HG03108 (cell line): ENCODE results near the gene LRMDA.

Experiments
- ATAC-seq: cut with Tn5 transposase; IDR thresholded peaks from one replicate; pipeline ENCODE4 v1.9.1; 2021; ENCODE audit warnings: moderate library complexity; ENCODE audit not compliant: unreplicated experiment

Gene LRMDA

DNA sequence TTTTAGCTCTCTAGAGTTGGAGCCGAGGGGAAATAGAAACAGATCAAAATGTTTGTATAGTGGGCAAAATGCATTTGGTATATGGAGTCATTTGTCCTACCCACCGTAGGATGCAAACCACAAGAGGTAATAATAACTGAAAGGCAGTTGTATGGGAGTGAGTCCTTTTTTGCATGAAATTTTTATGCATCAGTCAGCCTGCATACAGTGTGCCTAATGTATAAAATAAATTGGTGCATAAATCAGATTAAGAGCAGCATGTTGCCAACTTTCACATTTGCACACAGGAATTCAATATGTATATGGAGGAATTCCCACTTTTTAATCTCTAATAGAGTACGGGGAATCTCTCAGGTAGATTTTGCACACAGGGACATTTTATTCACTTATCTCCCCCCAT, 262.8 kb downstream of the LRMDA start:
- ATAC-seq, result no peak

DNA sequence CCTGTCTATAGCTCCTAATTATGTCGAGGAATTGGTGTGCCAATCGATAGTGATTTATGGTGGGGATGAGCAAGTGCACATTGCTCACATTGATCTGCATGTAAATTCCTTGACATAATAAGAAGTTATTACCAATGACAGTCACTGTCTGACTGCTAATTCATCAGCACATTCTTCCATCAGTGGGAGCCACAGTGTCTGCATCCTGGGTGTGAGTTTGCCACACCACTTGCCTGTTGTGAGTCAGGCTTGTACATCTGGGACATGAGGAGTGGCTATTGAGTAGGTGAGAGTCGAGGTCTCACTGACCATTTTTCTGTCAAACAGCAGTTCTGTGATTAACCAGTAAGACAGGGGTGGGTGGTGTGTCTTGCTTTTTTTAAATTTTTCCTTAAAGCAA, 263.4 kb downstream of the LRMDA start:
- no peak for ATAC-seq

DNA sequence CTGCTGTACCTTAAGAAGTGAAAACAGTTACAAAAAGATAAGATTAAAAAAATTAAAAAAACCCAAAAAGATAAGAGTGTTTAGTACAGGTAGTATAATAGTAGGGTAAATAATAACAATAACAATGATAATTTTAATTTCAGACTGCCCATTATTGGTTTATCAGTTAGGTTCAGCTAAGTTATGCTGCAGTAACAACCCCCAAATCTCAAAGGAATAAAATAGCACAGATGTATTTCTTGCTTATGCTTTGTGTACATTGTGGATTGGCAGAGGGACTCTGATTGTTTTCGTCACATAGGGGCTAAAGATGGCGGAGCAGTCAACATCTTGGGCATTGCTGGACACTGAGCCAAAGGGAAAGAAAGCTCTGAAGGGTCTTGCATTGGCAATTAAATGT, 264.6 kb downstream of the LRMDA start:
- no peak for ATAC-seq

DNA sequence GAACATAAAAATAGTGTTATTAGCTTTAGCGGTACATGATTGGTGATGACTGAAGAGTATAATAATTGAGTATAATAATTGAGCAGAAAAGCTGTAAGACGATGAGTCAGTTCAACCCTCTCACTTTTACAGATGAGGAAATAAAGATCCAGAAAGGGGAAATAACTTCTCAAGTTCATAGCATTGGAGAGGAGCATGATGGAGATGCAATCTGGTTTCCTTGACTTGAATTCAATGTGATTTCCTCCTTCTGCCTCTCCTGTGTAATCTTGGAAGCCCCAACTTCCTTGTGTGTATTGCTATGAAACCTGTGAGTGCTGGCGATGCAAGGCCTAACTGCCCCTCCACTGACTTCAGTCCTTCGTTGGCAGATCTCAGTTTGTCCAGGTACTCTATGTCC, 265.1 kb downstream of the LRMDA start:
- no peak for ATAC-seq

DNA sequence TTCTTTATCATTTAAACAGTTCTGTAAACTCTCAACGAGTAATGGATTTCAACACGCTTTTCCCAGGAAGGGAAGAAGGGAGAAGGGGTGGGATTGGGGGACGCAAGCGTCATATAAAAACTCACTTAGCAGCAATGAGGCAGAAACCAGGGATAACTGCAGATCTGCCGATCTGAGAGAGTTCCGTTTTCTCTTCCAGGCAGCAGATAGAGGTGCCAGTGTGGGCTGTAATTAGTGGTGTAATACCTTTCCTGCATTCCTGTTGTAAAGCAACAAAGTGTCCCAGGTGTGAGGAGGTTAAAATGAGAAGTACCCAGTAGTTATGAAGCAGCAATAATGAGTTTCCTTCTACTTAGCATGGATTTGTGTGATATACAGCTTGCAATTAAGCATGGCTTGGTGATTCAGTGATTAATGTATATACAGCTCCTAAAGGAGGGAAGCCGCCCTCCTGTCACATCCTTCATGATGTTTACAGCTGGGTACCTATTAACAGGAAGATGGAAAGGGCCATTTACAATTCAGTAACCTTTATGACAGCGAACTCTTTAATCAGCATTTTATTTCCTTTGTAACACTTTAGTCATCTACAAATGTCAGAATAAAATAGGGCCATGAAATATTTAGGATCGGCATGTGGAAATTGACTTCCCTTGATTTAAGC, 271.9 kb downstream of the LRMDA start:
- ATAC-seq, result no peak

DNA sequence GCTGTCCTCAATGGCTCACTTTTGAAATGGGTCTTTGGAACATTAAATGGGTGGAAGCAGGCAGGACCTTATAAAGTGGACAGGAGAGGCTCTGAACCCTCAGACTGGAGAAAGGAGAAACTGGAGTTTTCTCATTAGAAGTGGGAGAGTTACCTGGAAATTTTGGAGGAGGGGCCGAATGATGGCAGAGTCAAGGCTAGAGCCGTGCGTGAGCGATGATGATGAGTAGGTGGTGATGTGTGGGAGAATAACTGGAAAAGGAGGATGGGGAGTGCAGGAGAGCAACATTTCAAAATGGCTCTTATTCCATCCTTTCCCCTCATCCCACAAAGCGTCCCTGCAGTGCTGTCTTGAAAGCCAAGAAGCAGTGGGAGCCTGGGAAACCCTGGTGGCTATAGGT, 274.0 kb downstream of the LRMDA start:
- ATAC-seq, result no peak

DNA sequence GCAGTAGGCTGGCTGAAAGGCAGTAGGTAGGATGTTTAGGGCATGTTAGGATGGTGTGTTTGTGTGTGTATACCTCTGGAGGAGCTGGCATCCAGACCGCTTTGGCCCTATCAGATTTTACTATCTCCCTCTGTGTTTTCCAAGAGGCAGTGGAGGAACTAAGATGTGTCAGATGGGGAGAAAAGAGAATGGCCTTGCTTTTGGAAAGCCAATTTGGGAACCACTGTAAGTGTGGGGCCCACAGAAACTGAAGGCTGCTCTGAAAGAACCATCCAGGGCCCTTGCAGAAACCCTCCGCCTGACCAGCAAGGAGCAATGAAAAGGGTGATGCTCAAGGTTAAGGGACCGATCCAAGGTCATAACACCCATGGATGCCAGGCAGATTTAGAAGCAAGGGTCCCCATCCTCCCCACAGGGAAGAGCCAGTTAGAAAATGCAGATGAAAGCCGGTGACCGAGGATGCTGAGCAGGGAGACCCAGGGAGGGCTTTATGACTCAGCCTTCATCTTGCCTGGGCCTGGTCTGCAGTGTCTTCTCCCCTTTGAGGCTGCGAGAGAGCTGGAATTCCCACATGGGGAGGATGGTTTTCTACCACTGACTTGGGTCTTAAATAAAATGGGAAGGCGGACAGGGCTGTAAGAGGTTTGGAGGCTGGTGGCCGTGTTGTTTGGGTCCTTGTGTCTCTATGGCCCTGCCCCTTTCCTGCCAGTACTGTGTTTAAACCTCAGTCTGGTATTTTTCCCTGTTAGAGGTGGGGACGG, 275.8 kb downstream of the LRMDA start:
- no peak for ATAC-seq

DNA sequence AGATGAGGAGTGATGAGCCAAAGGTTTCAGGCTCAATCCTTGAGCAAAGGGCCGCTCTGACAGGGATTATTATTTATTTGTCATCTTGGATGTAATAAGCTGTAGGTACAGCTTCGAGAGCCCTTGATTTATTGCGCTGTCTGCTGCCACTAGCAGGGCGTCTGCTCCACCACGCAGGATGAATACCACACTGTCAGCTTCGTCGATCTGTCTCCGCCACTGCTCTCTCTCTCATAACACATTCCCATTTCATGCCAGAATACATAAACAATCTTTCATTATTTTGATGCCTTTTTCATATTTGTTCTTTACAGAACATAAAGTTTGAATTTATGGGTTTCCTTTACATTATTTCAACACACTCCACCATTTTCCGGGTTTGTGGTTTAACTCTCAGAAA, 276.6 kb downstream of the LRMDA start:
- ATAC-seq, result no peak

DNA sequence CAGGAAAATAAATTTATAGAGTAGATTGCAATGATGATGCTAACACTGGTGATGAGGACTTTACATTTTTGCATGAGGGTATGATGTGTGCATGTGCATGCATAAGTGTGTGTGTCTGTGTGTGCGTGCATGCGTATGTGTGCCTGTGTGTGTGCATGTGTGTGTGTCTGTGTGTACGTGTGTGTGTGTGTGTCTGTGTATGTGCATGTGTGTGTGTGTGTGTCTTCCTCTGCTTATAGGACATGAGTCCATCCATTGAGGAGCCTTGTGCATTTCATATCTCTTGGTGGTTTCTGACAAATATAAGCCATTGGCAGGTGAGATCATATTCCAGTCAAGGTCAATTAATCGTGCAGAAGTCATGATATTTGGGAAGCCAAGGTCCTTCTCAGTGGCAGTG, 277.8 kb downstream of the LRMDA start:
- no peak for ATAC-seq

DNA sequence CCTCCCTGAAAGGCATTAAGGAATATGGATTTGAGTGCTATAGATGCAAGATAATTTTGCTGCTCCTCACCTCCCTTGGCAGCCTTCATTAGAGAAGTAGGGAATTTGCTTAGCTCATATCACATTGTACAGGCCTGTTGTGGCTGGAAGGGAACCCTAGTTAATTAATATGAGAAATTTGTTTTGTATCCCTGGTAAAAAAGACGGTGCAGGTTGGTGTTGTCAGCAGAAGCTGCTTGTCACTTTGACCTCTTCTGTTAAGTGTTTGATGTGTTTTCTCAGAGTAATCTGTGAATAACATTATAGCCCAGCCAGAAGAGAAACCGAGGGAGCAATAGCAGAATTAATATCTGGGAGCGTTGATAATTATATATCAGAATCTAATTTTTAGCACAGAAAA, 278.4 kb downstream of the LRMDA start:
- ATAC-seq, result no peak

DNA sequence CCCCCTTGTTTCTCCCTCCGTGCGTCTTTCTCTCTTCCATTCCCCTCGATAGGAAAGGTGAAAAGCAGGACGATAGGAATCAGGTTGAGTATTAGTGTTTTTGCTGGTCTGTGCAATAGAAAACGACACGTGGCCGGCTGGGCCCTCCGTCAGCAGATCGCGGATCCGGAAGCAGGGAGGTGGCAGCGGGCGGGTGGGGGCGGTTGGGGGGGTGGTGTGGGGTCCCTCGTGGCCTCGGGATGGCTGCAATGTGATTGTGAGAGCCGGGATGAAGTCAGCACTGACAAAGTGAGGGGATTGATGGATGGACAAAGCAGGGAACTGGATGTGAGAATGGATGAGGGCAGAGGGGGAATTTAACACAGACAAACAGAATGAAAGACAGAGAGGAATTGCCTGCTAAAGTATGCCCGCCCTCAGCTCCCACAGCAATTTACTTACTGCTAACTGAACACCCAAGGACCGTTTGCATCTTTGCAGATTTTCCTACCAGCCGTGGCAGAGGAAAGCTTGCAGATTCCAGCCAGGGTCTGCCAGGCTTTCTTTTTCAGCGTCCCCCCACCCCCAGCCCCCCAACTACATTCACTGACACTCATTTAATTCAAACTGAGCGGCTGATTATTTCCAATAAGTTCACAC, 280.9 kb downstream of the LRMDA start:
- no peak for ATAC-seq

DNA sequence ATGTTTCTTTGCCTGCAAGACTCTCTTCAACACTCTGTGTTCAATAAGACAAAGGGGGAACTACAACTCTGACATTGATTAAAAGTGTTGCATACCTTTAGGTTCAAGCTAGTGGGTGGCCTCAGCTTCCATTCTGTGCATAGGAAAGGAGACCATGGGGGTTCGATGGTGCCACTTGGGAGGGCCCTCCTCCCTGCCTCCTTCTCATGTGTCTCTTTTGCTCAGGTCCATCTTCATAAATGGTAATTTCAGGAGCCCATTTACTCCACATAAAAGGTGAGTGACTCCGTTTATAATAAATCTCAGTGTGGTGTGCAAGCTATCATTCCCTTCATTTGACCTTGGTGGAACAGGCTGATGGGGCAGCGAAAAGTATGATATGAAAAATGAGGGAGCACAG, 285.1 kb downstream of the LRMDA start:
- ATAC-seq, result no peak

DNA sequence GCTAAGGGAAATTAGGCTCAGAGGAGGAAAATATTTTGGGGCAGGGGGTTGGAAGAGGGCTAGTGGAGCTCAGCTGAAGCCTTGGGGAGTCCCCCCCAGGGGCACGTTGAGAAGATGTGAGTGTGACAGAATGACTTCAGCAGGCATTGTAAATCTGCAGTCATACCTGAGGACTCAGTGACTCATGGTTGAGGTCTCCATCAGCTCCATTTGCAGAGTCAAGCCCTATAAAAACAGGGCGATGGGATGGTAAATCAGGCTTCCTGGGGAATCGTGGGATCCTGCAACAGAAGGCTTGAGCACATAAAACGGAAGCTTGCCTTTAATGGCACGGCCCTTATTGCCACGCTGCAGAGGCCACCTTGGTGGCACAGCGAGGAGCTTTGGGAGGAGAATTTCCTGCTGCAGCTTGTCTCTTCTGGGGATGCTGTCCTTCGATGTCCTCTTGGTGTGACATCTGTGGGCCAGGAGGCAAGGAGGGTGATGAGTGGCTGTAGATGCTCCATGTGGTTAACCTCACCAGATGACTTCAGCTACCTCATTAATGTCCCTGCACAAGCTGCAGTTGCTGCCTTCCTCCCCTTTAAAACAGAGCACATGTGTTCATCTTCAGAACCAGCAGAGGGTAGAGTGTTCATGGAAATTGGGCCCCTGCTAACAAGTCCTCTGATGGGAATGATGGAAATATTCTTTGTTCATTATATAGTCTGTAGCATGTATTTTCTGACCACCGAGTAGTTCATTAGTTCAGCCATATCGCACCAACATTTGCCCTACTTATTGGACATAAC, 285.9 kb downstream of the LRMDA start:
- ATAC-seq, result no peak

DNA sequence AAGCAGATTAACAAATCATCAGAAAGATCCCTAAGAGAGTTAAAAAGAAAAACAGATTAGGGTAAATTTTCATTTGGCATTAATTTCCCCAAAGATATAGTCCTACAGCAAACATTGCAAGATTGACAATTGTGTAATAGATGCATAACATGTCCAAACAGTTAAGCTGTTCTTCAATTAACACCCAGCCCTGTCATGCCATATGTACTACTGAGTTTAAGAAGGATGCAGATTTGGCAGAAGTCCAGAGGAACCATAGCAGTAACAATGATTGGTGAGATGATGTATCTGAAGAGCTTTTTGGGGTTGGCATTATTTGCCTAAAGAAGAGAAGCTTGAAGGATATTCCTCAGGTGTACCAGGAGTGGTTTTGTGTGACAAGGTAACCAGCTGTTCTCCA, 287.6 kb downstream of the LRMDA start:
- ATAC-seq, result no peak

DNA sequence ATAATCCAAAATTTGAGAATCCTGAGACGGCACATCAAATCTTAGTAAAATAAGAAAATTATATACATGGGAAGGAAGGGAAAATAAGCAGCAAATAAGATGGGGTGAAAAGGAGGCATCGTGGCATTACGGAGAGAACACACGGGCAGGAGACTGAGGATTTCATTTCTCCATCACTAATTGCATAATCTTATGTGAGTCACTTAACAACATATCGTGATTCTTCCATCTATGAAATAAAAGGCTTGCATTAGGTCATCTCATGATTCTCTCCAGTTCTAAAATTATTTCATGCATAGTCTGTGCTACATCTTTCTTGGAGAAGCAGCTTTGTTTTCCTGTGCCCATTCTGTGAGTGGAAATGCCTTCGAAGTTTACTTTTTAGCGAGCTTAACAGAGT, 288.7 kb downstream of the LRMDA start:
- no peak for ATAC-seq

DNA sequence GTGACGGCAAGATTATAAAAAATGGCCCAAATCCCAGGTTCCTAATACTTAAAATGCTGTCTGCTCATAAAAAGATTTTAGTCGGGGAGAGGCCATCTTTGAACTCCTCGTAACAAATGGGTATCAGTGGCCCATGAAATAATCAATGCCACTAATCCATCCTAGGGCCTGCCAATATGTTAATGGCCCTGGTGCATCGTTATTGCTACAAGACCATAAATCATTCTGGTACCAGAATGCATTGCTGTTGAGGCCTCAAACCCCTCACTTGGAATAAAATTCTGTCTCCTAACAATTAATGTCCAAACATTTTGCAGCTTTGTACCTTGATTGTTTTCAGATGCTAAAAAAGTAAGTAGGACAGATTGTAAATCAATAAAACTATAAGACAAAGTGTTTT, 290.6 kb downstream of the LRMDA start:
- ATAC-seq, result no peak

DNA sequence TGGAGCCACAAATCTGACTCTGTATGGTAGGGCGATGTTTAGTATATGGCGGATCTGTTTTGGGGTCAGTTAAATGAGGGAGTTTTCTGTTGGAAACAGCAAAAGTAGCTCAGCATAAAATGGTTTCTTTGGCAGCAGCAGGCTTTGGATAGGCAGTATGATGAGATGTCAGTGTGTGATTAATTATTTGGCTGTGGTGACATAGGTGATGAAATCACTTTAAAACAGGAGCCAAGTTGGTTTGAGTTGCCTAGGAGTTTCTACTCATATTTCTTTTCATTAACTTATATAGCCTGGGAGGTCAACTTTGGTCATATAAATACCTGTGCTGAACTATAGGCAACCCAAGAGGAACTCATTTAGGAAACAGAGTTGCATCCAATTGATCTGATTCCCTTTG, 291.2 kb downstream of the LRMDA start:
- ATAC-seq, result no peak

DNA sequence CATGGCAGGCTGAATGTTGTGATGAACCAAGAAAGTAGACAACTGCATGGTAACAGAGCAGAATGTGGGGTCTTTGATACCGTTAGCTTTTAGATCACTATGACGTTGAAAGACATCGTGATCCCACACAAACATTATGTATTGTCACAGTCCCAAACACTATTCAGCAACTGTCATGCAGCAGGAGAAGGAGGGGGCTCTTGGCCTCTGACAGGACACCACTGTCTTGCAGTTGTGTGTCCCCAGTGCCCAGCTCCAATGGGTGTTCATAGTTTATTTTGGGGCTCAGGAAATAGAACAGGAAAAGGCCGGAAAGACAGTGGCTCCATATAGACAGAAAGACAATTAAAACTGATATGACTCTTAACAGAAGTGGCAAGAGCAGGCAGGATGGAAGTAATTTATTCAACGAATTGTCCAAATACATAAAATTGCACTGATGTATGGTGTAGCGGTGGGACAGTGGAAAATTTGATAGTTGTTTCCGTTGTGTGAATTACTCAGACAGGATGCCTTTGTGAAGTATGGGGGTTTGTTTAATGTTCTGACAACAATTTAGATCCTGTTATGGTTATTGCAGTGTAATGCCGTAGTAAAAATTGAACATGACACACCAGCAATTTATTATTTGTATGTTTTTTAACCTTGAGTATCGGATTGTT, 292.0 kb downstream of the LRMDA start:
- ATAC-seq, result no peak

DNA sequence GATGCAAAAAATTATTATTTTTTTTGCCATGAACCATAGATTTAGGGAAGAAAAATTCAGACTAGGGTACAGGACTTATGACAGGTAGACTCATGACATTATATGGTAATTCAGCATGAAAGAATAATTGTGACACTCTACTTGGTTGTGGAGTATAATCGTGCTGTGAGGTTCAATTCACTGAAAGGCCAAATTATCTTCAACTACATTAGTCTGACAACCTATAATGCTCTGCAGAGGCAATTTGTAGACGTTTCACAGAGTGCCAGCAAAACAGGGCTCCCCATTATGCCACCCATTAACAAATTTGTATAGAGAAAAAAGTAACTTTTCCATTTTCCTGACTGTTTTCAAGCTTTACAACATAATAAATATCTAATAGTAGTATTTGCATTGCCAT, 292.6 kb downstream of the LRMDA start:
- ATAC-seq, result no peak

DNA sequence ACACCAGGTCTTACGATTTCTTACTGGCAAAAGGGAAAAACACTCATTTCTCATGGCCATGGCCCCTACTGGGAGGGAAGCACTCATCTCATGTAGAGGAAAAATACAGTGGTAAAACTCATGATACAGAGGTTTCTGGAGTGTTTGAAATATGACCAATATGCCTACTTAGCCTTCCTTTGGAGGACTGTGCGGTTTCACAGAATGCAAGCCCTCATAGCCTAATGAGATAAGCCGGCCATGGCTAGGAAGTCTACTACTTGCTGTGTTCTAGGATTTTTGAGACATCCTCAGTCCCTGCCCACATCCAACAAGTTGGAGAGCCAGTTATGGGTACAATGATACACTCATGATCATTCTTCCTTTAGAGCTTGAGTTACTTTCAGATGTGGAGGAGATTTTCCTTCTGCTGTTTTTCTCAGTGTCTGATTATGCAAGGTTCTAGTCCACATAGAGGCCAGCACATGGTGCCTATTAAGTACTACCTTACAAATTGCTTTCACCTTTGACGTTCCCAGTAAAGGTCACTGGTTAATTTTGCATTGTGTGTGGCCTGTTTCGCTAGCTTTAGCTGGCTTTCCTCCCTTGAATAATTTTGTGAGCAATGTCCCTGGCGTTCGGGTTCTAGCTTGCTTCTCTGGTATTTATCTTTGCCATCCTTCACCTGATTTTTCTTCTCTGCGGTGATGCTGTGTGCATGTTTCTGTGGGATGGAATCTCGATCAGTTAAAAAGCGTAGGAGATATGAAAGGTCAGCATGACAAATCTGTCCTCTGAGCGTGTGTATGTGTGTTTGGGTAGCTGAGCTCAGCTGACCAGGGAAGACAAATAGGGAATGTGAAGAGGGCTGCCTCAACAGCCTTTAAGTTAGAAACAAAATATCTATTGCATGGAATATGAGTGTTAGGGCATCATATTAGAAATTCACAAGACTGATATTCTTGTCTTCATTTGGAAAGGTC, 295.4 kb downstream of the LRMDA start:
- ATAC-seq, result no peak
